HG03097 (cell line): Measurements from ENCODE around the gene PPEF1.
"Not testable (repeated sequence)": the region's sequence is repeated elsewhere in the genome, so short reads cannot be mapped to it uniquely, and the experiment has no call there.

Source experiments
- ATAC-seq: cut with Tn5 transposase; IDR thresholded peaks from one replicate; pipeline ENCODE4 v1.9.1; 2021; ENCODE audit not compliant: unreplicated experiment, low FRiP score

The PPEF1 gene

GRCh38 chrX:18701621-18702361, 5.7 kb upstream of the PPEF1 start:
- no peak for ATAC-seq

GRCh38 chrX:18702362-18703195, 4.9 kb upstream of the PPEF1 start:
- ATAC-seq = no peak

- no peak for ATAC-seq
These were observed 2.4 kb downstream of the PPEF1 start for GRCh38 chrX:18709833-18710232.

- no peak for ATAC-seq
These were observed 7.5 kb downstream of the PPEF1 start for GRCh38 chrX:18714910-18715309.

- ATAC-seq = no peak
These were observed 12.4 kb downstream of the PPEF1 start for GRCh38 chrX:18719852-18720251.

- ATAC-seq = no peak
These were observed 14.4 kb downstream of the PPEF1 start for GRCh38 chrX:18721683-18722499.

- ATAC-seq = no peak
These were observed 15.1 kb downstream of the PPEF1 start for GRCh38 chrX:18722500-18723071.

- ATAC-seq = no peak
These were observed 18.0 kb downstream of the PPEF1 start for GRCh38 chrX:18725310-18725943.

GRCh38 chrX:18733287-18733686, 25.8 kb downstream of the PPEF1 start:
- no peak for ATAC-seq

- not testable (repeated sequence) for ATAC-seq
These were observed 32.2 kb downstream of the PPEF1 start for GRCh38 chrX:18739609-18740008.

- ATAC-seq = no peak
These were observed 41.1 kb downstream of the PPEF1 start for GRCh38 chrX:18748499-18748898.

- ATAC-seq = no peak
These were observed 46.2 kb downstream of the PPEF1 start for GRCh38 chrX:18753631-18754030.

GRCh38 chrX:18755651-18756050, 48.2 kb downstream of the PPEF1 start:
- ATAC-seq = no peak

- ATAC-seq = no peak
These were observed 50.8 kb downstream of the PPEF1 start for GRCh38 chrX:18757956-18758932.

- ATAC-seq = no peak
These were observed 54.3 kb downstream of the PPEF1 start for GRCh38 chrX:18761750-18762149.

GRCh38 chrX:18763106-18763505, 55.7 kb downstream of the PPEF1 start:
- not testable (repeated sequence) for ATAC-seq

GRCh38 chrX:18769364-18769763, 61.9 kb downstream of the PPEF1 start:
- ATAC-seq = no peak

GRCh38 chrX:18769812-18770573, 62.5 kb downstream of the PPEF1 start:
- ATAC-seq = no peak
